ENCODE measurements around the gene IGF2R.

GRCh38 chr6:160137130-160137988 is 168.5 kb downstream of the IGF2R start:
- TF ChIP-seq CTCF (IDR thresholded peaks at IDR 0.05) (no peak), POLR2AphosphoS5 (IDR thresholded peaks at IDR 0.05; ENCODE audit: insufficient read depth in 1 of 2, low read depth in 1 of 2) (no peak)

Data from vagina (tissue), 2 donors.